Ectodermal cell (in vitro differentiated cells): ENCODE results near the gene ZNF334.

Source experiments
- H3K27ac ChIP-seq: 2 replicates; pipeline ENCODE4 v1.7.0; 2013; ENCODE audit warnings: mild to moderate bottlenecking, low read depth, low read length; ENCODE audit not compliant: insufficient read depth, poor library complexity, severe bottlenecking
- H3K27me3 ChIP-seq: 2 replicates; pipeline ENCODE4 v1.7.0; 2013; ENCODE audit warnings: mild to moderate bottlenecking, low read length; ENCODE audit not compliant: insufficient read depth, control insufficient read depth, poor library complexity, severe bottlenecking
- H3K36me3 ChIP-seq: one replicate; pipeline ENCODE4 v1.7.0; 2013; ENCODE audit warnings: low read length; ENCODE audit not compliant: control insufficient read depth, insufficient read depth
- H3K4me1 ChIP-seq: one replicate; pipeline ENCODE4 v1.7.0; 2013; ENCODE audit warnings: low read length; ENCODE audit not compliant: control insufficient read depth, insufficient read depth
- H3K4me3 ChIP-seq: 2 replicates; pipeline ENCODE4 v1.7.0; 2013; ENCODE audit warnings: low read depth, low read length, control low read depth; ENCODE audit not compliant: insufficient read depth
- H3K9me3 ChIP-seq: 2 replicates; pipeline ENCODE4 v1.7.0; 2013; ENCODE audit warnings: mild to moderate bottlenecking, low read length, moderate library complexity; ENCODE audit not compliant: control insufficient read depth
- WGBS, 2 experiments: methylation state at CpG; one replicate each; pipeline ENCODE4 v1.1.7; 2013; ENCODE audit warnings: missing lambda C conversion rate in 2 of 2; 5-methylcytosine and 5-hydroxymethylcytosine counted together

Gene ZNF334

DNA sequence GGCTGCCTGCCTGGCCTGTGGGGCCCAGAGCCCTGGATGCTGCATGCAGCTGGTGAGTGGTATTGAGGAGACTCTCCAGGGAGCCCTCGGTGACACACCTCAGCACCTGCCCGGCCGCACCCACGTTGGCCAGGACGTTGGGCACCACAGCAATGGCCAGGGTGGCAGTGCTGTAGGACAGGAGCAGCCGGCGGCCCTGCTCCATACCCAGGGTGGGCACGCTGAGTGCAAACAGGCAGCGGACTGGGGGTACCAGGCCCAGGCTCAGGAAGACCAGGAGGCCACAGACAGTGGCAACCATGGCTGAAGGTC lies 32.4 kb upstream of the ZNF334 start:
- H3K4me3 ChIP-seq, result no peak overlapping the region
- H3K27ac ChIP-seq, result no peak overlapping the region
- 95 to 96% methylated on average over 9 of the region's 9 CpGs for WGBS, 2 experiments

DNA sequence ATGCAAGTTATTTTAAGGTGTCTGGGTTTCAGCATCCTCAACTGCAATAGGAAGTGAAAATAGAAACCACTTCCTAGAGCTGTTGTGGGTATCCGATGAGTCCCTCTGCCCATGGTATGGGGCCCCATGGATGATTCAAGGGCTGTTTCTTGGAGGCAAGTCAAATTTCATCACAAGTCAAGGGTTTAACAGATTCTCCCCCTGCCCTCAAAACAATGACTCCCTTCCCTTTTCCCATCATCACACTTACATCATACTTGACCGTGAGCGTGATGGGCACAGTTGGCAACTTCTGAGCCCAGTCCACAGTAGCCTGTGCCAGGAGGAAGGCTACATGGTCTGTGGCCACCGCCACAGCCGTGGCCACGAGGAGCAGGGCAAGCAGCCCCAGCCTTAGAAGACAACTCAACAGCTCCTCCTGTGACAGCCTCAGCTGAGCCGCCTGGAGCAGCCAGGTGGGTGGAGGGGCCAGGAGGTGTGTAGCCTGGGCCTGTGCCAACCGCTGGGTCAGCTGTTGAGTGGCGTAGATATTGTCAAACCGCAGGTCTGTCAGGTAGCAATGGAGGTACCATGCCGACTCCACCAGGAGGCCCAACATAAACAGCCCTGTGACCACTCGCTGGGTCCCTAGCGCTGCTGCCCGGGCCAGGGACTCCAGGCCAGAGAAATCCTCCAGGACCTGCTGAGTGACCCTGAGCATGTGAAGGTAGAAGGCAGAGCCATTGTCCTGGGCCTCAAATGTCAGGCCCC lies 31.9 kb upstream of the ZNF334 start:
- no peaks in the 10 kb centered on the region for H3K27me3 ChIP-seq
- no peak overlapping the region for H3K27ac ChIP-seq
- H3K36me3 ChIP-seq, result no peaks in the 10 kb centered on the region
- H3K4me3 ChIP-seq, result no peak overlapping the region
- H3K4me1 ChIP-seq, result no peaks in the 10 kb centered on the region
- 94 to 95% methylated on average over 14 of the region's 14 CpGs for WGBS, 2 experiments
- H3K9me3 ChIP-seq, result no peaks in the 10 kb centered on the region

More for the DNA sequence above, 32.4 kb upstream of the ZNF334 start:
- Histone ChIP-seq H3K36me3 (no peaks in the 10 kb centered on the region), H3K4me1 (no peaks in the 10 kb centered on the region), H3K9me3 (no peaks in the 10 kb centered on the region), H3K27me3 (no peaks in the 10 kb centered on the region)

DNA sequence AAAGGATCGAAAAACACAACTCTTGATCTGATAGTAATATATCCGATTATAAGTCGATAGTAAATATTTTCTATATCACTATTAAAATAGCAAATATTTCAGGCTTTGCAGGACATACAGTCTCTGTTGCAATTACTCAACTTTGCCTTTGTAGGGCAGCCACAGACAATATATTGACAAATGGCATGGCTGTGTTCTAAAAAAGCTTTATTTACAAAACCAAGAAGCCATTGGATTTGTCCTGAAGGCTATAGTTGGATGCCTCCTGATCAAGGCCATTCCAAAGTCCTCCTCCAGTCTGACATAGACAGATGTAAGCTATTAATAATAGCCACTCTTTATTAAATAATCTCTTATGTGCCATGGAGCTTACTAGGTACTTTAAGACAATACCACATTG lies 31.2 kb upstream of the ZNF334 start:
- 100% methylated on average over 3 of the region's 3 CpGs; no CpG with 5 or more reads in 1 of the 2 experiments for WGBS, 2 experiments
- Histone ChIP-seq H3K4me3 (no peak overlapping the region), H3K27me3 (no peaks in the 10 kb centered on the region), H3K36me3 (no peaks in the 10 kb centered on the region), H3K9me3 (no peaks in the 10 kb centered on the region), H3K4me1 (no peaks in the 10 kb centered on the region), H3K27ac (no peak overlapping the region)

GRCh38 chr20:46543959-46544358 lies 30.6 kb upstream of the ZNF334 start:
- Histone ChIP-seq H3K27ac (no peak overlapping the region), H3K4me1 (no peaks in the 10 kb centered on the region), H3K9me3 (no peaks in the 10 kb centered on the region), H3K4me3 (no peak overlapping the region), H3K36me3 (no peaks in the 10 kb centered on the region), H3K27me3 (no peaks in the 10 kb centered on the region)
- WGBS, 2 experiments, result 79% methylated on average over 1 of the region's 1 CpG

GRCh38 chr20:46543033-46543432 lies 29.7 kb upstream of the ZNF334 start:
- H3K4me3 ChIP-seq, result no peak overlapping the region
- no peaks in the 10 kb centered on the region for H3K4me1 ChIP-seq
- no peaks in the 10 kb centered on the region for H3K27me3 ChIP-seq
- WGBS, 2 experiments, result 89% methylated on average over 3 to 4 of the region's 4 CpGs
- H3K36me3 ChIP-seq, result no peaks in the 10 kb centered on the region
- H3K27ac ChIP-seq, result no peak overlapping the region
- no peaks in the 10 kb centered on the region for H3K9me3 ChIP-seq

GRCh38 chr20:46541229-46541935 lies 28.0 kb upstream of the ZNF334 start:
- H3K27me3 ChIP-seq, result no peaks in the 10 kb centered on the region
- H3K4me3 ChIP-seq, result no peak overlapping the region
- H3K9me3 ChIP-seq, result no peaks in the 10 kb centered on the region
- 93% methylated on average over 36 of the region's 36 CpGs for WGBS, 2 experiments
- H3K36me3 ChIP-seq, result no peaks in the 10 kb centered on the region
- no peaks in the 10 kb centered on the region for H3K4me1 ChIP-seq
- no peak overlapping the region for H3K27ac ChIP-seq

GRCh38 chr20:46539113-46539512 lies 25.8 kb upstream of the ZNF334 start:
- no peak overlapping the region for H3K27ac ChIP-seq
- H3K36me3 ChIP-seq, result no peaks in the 10 kb centered on the region
- H3K9me3 ChIP-seq, result no peaks in the 10 kb centered on the region
- 87 to 92% methylated on average over 2 of the region's 2 CpGs for WGBS, 2 experiments
- H3K4me1 ChIP-seq, result no peaks in the 10 kb centered on the region
- H3K27me3 ChIP-seq, result no peaks in the 10 kb centered on the region
- H3K4me3 ChIP-seq, result no peak overlapping the region

- Histone ChIP-seq H3K9me3 (no peaks in the 10 kb centered on the region), H3K27me3 (no peaks in the 10 kb centered on the region), H3K4me1 (no peaks in the 10 kb centered on the region), H3K27ac (no peak overlapping the region), H3K4me3 (no peak overlapping the region), H3K36me3 (no peaks in the 10 kb centered on the region)
- WGBS, 2 experiments, result 91% methylated on average over 4 of the region's 4 CpGs
These were observed 17.3 kb upstream of the ZNF334 start for GRCh38 chr20:46530640-46531039.

DNA sequence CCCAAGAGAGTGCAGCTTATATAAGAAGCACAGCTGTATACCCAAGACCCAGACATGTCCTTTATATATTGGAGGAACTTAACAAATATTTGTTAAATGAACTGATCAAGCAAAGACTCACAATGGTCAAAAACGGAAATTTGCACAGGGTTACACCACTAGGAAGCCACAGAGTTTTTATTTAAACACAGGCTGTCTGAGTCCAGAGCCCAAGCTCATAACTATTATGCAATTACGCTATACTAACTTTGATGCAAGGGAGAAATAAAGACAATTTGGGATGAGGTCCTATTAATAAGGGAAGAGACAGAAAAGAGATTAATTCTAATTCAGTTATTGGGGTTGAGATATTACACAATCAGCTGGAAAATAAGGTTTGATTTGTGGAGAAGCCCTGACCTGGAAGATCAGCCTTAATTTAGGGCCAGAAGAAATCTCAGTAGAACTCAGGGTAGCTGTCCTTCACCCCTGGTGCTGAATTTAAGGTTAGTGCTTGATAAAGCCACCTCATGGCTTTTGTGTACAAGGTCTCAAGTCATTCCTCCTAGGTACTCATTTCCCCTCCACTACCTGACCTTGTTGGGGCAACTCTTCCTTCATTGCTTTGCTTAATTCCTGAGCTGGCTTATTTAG lies 10.5 kb upstream of the ZNF334 start:
- Histone ChIP-seq H3K4me1 (no peaks in the 10 kb centered on the region), H3K4me3 (no peak overlapping the region), H3K27me3 (no peaks in the 10 kb centered on the region), H3K36me3 (no peaks in the 10 kb centered on the region), H3K9me3 (no peaks in the 10 kb centered on the region), H3K27ac (no peak overlapping the region)
- WGBS, 2 experiments, result 56 to 57% methylated on average over 2 of the region's 2 CpGs

DNA sequence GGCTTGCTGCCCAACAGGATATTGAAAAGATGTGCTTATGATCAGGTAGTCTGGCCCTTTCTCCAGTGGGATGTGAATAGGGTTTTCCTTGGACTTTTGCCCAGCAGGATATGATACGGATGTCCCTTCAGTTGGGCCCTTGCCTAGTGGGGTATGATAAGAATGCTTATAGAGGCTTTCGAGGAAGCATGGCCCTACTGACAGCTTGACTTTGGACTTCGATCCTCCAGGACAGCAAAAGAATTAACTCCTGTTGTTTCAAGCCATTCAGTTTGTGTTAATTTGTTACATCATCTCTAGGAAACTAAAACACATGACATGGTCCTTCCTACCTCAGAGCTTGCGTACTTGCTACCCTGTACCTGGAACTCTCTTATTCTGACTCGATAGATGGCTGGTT lies 9.7 kb upstream of the ZNF334 start:
- H3K27me3 ChIP-seq, result no peaks in the 10 kb centered on the region
- H3K9me3 ChIP-seq, result no peaks in the 10 kb centered on the region
- WGBS, 2 experiments, result 90 to 93% methylated on average over 5 of the region's 5 CpGs
- no peaks in the 10 kb centered on the region for H3K36me3 ChIP-seq
- H3K27ac ChIP-seq, result no peak overlapping the region
- H3K4me1 ChIP-seq, result no peaks in the 10 kb centered on the region
- no peak overlapping the region for H3K4me3 ChIP-seq
